AG04450 (cell line): ENCODE data around the gene GLRX2. TPM values are rescaled to one million over a fixed set of nuclear protein-coding genes. Genes with fewer than 3 reads are reported as not detected.

Experiments used
- CTCF ChIA-PET: fragments of 300-600, 350-600 bp; formaldehyde crosslinking; extraction: SDS; loops from one replicate; lab custom pipeline; 2022; ENCODE audit warnings: antibody characterized with exemption, inconsistent platforms; lab: Charles Lee
- POLR2A ChIA-PET: fragments of 350-600 bp; formaldehyde crosslinking; extraction: SDS; loops from one replicate; lab custom pipeline; 2021; ENCODE audit warnings: antibody characterized with exemption, inconsistent platforms; lab: Yijun Ruan, JAX
- DNase-seq: peaks from one replicate; pipeline ENCODE4 v3.0.0-alpha.2; 2011; ENCODE audit warnings: low read depth, low spot score
- H3K27ac ChIP-seq: one replicate; pipeline ENCODE4 v1.5.1; 2012; ENCODE audit warnings: low read depth, low read length, control low read depth
- H3K27me3 ChIP-seq: one replicate; pipeline ENCODE4 v1.6.0; 2012; ENCODE audit warnings: low read length; ENCODE audit not compliant: control insufficient read depth, insufficient read depth
- H3K4me3 ChIP-seq: 2 replicates; pipeline ENCODE4 v1.5.1; 2011; ENCODE audit warnings: mild to moderate bottlenecking, low read depth, low read length, control low read depth
- H3K9me3 ChIP-seq: 2 replicates; pipeline ENCODE4 v1.5.1; 2012; ENCODE audit warnings: low read length; ENCODE audit not compliant: control insufficient read depth, insufficient read depth
- polyA plus RNA-seq: library from polyadenylated mRNA; depleted of rRNA; stranded (reverse); fragments of >200 nt; gene quantifications from 2 replicates; pipeline ENCODE4 v1.2.3, GENCODE V29; 2011
- TF ChIP-seq, protein P1 (sequence below): IDR thresholded peaks from 2 replicates; pipeline ENCODE4 v1.5.1; 2011; ENCODE audit warnings: low read depth, low read length, control low read depth, inconsistent platforms

The GLRX2 gene
- polyA plus RNA-seq, 1 experiment = 33.5 TPM

DNA sequence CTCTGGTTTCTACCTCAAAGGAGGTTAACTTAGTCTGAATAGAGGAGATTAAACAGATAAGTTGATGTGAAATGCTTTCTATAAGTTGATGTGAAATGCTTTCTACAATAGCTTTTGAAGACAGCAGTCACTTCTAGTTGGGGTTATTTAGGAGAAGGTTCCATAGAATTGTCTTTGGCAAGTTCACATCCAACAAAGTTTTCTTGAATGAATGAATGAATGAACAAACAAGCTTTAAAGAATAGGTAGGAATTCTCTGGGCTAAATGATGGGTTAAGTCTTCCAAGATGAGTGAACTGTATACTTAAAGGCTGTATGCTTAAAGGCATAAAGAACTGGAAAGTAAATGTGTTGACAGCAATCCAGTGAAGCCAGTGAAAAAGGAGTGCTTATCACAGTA is 18.5 kb upstream of the GLRX2 start:
- no peaks in the 10 kb centered on the region for H3K27me3 ChIP-seq
- DNase-seq = no peak
- CTCF ChIA-PET = interaction anchor here (0.6 to 1.6 kb wide), 5 partner anchors 14 to 647 kb away, joined by 3 to 4 read pairs (median 3); no protein-coding TSS in a partner anchor
- no peaks in the 10 kb centered on the region for H3K9me3 ChIP-seq
- no peak overlapping the region for H3K27ac ChIP-seq
- POLR2A ChIA-PET = interaction anchor here (3.1 kb wide), 1 partner anchor 19 kb away, joined by 41 read pairs; the partner anchor contains the start of gene GLRX2
- H3K4me3 ChIP-seq = peak overlapping the region; percentile 91
- TF ChIP-seq, protein P1, sequence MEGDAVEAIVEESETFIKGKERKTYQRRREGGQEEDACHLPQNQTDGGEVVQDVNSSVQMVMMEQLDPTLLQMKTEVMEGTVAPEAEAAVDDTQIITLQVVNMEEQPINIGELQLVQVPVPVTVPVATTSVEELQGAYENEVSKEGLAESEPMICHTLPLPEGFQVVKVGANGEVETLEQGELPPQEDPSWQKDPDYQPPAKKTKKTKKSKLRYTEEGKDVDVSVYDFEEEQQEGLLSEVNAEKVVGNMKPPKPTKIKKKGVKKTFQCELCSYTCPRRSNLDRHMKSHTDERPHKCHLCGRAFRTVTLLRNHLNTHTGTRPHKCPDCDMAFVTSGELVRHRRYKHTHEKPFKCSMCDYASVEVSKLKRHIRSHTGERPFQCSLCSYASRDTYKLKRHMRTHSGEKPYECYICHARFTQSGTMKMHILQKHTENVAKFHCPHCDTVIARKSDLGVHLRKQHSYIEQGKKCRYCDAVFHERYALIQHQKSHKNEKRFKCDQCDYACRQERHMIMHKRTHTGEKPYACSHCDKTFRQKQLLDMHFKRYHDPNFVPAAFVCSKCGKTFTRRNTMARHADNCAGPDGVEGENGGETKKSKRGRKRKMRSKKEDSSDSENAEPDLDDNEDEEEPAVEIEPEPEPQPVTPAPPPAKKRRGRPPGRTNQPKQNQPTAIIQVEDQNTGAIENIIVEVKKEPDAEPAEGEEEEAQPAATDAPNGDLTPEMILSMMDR = no peak

GRCh38 chr1:193121616-193122593 is 16.7 kb upstream of the GLRX2 start, which contains the start of gene CDC73:
CDC73 (plus strand) TSS chr1:193122031; CDS start chr1:193122201, 170 bp downstream.
- Histone ChIP-seq H3K4me3 (peak within 1 kb of the TSS; percentile 91), H3K27me3 (no peaks in the 10 kb centered on the region), H3K27ac (peak within 1 kb of the TSS; percentile 91), H3K9me3 (no peaks in the 10 kb centered on the region)
- ChIA-PET POLR2A (interaction anchor here (0.6 to 3.1 kb wide), 4 partner anchors 10 to 63 kb away, joined by 3 to 41 read pairs (median 6); partner anchors contain the start of genes GLRX2, RO60 and UCHL5), CTCF (interaction anchor here (0.6 to 3.7 kb wide), 14 partner anchors 10 to 1177 kb away, joined by 3 to 46 read pairs (median 4); partner anchors contain the start of gene GLRX2)
- DNase-seq = peak; percentile 90
- TF ChIP-seq, protein P1 = peak; percentile 88

GRCh38 chr1:193120604-193121166 is 15.5 kb upstream of the GLRX2 start:
- H3K9me3 ChIP-seq = no peaks in the 10 kb centered on the region
- POLR2A ChIA-PET = interaction anchor here (0.7 to 3.1 kb wide), 2 partner anchors 7 to 16 kb away, joined by 4 to 41 read pairs; partner anchors contain the start of gene GLRX2
- H3K4me3 ChIP-seq = no peak overlapping the region; the same call in 1 of the 2 replicates
- CTCF ChIA-PET = interaction anchor here (0.7 to 3.7 kb wide), 7 partner anchors 9 to 309 kb away, joined by 3 to 46 read pairs (median 4); partner anchors contain the start of gene GLRX2
- H3K27ac ChIP-seq = no peak overlapping the region
- no peak for DNase-seq
- TF ChIP-seq, protein P1 = no peak
- no peaks in the 10 kb centered on the region for H3K27me3 ChIP-seq

DNA sequence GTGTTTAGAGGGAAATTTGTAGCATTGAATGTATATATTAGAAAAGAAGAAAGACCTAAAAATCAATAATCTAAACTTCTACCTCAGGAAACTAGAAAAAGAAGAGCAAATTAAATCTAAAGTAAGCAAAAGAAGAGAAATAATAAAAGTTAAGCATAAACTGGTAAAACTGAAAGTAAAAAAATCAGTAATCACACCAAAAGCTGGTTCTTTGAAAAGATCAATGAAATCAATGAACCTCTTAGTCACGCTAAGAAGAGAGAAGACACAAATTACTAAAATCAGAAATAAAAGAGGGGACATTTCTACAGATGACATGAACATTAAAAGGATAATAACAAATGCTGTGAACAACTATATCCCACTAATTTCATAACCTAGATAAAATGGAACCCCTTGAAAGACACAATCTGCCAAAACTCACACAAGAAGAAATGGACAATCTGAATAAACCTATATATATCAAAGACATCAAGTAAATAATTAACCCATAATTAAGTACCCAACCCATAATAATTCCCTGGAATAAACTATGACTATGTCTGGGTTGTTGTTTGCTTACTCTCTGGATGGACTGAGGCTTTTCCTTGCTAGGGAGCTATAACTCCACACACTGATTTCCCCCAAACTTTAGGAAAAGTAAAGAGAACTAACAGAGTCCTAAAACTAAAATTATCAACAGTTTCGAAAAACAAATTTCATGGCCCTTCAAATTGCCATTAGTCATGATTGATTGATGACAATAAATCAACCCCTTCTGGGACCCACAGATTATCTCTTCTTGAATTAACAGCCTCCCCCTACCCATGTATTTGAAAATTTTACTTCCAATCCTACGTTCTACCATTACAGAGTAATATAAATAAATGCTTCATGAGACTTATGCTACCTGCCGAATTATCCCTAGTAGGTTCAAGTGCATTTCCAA is 13.9 kb upstream of the GLRX2 start:
- ChIA-PET CTCF (no interaction called here), POLR2A (no interaction called here)

More for the DNA sequence above, 13.9 kb upstream of the GLRX2 start:
- Histone ChIP-seq H3K27me3 (no peaks in the 10 kb centered on the region), H3K9me3 (no peaks in the 10 kb centered on the region), H3K27ac (no peak overlapping the region), H3K4me3 (no peak overlapping the region)
- no peak for DNase-seq
- TF ChIP-seq, protein P1 = no peak
